Caki2 (cell line): ENCODE data around the gene ATP1B1. TPM values are rescaled to one million over a fixed set of nuclear protein-coding genes. Genes with fewer than 3 reads are reported as not detected.

Source experiments
- DNase-seq: peaks from one replicate; pipeline ENCODE4 v3.0.0-alpha.2; 2015; ENCODE audit warnings: low read depth
- in situ Hi-C: cut with HindIII; loops from 2 replicates; pipeline ENCODE4 v1.10.0; 2016; ENCODE audit warnings: low sequenced_read_pairs, low pct_unique_long_range_greater_than_20kb, mixed read lengths
- total RNA-seq: library from RNA; depleted of rRNA; stranded (reverse); fragments of >200 nt; shearing (Covaris generic); gene quantifications from 2 replicates; pipeline ENCODE4 v1.2.3, GENCODE V29; 2014; ENCODE audit warnings: low replicate concordance

The ATP1B1 gene
- total RNA-seq, 1 experiment from 2014 or later: 115 TPM

DNA sequence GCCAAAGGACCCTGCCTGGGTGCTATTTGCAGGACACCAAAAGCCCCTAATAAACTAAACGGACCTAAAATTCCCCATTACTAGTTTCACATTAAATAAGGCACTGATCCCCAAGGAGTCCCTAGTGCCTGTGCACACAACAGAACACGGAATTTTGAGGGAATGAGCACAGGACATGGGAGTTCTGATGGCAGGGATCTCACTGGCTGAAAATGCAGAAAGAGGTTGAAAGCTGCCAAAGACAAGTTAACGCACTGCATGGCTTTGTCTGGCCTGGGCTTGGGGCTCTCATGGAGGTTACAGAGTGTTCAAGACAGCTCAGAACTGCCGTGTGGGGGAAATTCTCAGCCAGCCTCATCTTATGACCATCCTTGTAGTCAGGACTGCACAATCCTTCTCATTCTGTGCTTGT, 15.6 kb upstream of the ATP1B1 start:
- no peak for DNase-seq
- in situ Hi-C loops: no loop called here

DNA sequence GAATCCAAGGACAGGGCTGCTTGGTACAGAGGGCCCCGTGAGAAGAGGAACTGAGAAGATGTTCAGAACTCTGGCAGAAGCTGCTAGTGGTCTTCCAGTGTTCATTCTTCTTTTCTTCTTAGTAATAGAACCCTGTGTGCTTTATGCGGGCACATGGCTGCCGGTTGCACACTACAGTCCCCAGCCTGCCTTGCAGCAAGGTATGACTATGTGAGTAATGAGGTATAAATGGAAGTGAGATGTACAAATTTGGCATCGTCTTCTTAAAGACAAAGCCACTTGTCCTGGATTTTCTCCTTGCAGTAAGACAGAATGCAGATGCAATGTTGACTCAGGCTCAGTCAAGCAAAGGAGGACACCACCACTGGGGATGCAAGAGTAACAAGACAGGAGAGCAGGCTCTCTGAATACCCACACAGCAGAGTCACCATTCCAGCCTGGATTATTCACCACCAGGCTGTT, 15.0 kb upstream of the ATP1B1 start:
- in situ Hi-C loops: no loop called here
- peak; percentile 79 for DNase-seq

DNA sequence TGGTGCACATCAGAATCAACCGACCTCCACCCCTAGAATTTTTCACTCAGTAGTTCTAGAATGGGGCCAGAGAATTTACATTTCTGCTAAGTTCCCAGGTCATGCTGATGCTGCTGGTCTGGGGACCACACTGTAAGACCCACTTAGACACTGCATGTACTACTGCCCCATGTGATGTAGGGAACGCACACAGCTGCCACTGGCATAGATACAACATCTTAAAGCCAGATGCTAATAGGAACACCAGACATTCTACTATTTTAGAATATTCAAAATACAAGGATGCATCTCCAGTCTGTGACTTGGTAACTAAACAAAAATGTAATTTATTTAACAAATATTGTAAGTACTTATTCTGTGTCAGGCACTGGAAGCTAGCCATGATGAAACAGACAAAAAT, 14.1 kb upstream of the ATP1B1 start:
- no peak for DNase-seq
- in situ Hi-C loops: no loop called here

DNA sequence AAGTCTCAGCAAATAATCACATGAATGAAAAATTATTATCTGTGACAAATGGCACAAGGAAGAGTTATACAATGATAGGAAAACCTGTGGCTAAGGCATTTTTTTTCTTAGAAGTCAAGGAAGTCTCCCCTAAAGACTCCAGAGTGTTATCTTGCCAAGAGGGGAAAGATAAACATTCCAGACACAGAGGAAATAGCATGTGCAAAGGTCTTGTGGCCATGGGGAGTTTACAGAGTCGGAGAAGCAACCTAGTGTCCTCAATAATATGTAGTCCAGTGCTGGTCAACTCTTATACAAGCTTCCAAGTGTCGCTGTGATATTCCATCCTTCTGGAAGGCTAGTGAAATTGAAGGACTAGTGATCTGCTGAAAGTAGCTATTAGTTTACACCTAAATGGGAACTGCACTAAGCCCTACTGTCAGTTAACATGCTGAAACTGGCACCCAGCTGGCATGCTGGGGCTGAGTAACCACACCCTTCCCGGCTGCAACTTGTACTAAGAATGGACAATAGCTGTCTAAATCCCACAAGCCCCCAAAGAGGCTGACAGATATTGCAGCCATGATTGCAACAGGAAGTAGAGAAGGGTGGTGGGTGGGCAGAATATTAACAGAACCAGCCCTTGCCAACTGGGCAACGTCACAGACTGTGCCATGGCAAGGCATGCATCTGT, 11.5 kb upstream of the ATP1B1 start:
- DNase-seq: no peak
- in situ Hi-C loops: no loop called here

DNA sequence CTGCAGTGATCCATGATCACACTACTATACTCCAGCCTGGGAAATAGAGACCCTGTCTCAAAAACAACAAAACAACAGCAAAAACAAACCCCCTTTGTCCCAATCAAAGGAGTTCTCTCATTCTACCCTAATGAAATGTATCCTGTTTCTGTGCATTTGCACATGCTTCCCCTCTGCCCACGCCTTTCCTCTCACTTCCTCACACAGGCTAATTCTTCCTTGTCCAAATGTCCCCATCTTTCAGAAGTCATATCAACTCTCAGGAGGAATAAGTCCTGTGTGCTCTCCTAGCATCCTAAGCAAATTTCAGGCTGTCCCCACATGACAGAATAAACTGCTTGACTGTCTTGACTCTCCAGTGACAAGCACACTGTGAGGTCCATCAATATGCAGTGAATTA, 8.1 kb upstream of the ATP1B1 start:
- DNase-seq: no peak
- in situ Hi-C loops: no loop called here

DNA sequence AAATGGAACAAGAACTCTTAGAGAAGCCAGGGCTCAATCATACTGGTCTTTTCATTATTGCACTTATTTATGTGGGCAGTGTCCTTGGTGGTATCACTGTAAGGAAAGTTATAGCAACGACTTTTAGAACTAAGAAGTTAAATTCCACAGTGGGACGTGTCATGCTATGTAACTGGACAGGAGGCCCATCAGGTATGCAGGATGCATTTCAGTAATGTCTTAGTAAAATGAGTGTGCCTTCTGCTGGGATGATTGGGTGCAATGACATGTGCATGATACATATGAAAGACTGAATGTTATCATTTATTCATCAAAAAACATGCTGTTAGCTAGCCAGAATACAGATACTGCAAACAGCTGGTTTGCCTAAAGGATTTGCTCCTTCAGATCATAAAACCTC, 6.9 kb upstream of the ATP1B1 start:
- in situ Hi-C loops: no loop called here
- DNase-seq: no peak

DNA sequence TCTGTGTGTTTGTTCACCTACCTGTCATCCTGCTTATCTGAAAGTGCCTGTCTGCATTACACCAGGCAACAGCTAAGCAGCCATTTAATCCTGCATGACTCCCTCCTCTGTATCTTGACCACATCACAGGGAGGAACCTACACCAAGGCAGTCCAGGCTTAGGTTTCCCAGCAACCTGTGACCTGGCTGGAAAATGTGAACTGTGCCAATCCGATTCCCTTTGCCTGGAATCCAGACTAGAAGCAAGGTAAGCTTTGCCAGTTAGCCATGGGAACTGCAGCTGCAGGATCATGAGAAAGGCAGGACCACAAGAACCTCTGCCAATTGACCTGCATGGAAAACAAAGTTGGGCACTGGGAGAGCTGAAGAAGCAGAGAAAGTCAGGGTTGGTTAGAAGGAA, 6.3 kb upstream of the ATP1B1 start:
- DNase-seq: no peak
- in situ Hi-C loops: no loop called here

DNA sequence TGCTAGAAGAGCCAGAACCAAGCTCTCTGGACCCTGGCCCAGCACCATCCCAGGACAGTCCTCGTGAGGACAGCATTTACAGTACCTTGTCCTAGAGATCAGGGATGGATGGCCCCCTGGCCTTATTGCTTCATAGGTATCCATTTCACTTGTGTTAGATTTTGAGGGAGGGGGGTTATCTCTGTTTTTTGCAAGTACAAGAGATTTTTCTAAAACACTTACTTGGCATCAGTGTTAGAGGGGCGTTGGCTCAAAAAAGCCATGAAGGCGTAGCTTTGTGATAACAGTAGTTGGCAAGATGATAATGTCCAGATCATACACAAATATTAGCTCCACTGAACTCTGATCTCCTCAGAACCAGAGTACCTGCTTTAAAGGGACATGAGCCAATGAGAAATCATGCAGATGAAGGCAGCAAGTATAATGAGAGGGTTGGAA, 5.8 kb upstream of the ATP1B1 start:
- in situ Hi-C loops: no loop called here
- no peak for DNase-seq

DNA sequence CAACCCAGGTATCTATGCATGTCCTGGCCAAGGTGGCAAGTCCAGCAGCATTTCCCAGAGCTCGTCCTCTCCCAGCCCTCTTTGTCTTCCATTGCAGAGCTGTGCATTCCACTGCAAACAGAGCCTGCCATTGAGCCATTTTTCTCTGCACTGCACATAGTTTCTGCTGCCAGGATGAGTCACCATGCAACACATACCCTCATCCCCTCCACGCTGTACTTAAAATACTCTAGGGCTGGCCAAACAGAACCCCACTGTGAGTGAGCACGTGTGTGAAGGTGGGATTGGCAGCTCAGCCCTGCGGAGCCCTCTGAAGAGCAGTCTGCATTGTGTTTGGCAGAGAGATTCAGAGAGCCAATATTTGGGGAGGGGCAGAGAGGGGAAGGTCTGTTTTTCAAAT, 3.9 kb upstream of the ATP1B1 start:
- in situ Hi-C loops: no loop called here
- no peak for DNase-seq

DNA sequence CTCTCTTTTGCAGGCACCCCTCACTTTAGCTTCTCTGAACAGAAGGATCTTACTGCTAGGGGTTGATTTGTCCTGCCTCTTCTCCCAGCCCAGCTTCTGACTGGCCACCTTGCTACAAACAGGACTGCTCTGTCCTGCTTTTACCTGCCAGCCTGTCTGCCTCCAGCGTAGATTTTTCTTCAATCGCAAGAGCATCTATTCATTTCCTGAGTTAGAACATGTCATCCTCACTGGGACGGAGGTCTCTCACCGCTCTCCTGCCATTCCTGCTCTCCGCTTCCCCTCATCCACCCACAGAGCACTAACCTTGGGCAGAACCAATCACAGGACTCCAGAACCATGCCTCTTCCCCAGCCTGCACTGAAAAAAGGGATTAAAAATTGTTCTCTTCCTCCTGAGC, 3.5 kb upstream of the ATP1B1 start:
- in situ Hi-C loops: no loop called here
- no peak for DNase-seq

DNA sequence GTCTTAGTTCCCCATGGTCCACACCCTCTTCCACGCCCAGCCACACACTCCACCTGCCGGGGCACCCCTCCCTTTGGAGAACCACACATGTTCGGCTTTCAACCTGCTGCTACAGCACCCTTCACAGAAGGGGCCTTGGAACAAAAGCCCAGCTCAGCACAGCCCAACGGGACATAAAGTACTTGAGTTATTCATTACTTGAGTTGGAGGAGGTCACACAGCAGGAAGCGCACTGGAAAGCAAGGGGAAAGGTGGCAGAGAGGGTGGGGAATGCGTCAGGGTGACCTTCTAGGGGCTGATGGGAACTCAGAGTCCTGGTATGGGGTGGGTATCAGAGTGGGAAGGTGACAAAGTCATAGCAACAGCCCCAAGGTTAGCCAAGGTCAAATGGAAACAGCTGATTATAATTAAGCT, 3.0 kb upstream of the ATP1B1 start:
- in situ Hi-C loops: no loop called here
- DNase-seq: no peak

DNA sequence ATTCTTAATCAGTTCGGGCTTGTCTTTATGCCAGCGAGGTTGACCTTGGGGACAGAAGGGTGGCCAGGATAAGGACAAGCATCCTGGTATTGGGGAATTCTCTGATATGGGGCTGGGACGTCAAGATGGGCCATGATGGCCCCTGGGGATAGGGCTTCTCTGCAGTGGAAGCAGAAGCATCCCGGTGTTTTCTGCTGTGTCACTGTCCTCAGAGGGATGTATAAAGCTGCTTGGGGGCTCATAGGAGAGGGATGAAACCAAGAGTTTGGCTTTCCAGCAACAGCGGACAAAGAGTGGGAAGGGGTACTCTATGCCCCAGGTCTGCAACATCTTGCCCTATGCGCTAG, 1.4 kb upstream of the ATP1B1 start:
- in situ Hi-C loops: no loop called here
- DNase-seq: no peak

DNA sequence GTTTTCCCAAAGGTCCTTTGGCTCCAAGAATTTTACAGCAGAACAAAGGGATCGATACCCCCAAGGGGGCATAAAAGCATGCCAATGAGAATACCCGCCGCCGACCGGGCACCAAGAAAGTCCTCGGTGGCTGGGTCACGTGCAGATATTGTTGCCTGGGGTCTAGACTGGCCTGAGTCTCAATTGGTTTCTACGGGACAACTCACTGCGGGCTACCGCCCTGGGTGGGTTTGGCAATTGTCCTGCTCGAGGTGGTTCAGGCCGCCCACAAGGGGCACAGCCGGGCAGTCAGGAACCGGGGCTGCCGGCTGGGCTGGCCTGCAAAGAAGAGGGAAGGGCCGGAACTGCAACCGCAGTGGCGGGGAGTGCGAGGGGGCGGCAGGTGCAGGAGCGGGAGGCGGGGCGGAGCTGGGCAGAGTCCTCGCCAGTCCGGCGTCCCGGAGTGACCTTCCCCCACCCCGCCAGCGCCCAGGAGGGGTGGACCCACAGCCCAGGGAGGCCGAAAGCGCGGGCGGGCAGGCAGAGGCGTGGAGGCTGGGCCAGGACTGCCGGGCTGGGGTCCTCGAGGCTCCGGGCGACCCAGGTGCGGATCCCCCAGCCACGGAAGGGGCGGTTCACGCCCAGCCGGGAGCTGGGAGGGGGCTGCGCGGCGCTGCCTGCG, 926 bp upstream of the ATP1B1 start:
- in situ Hi-C loops: no loop called here
- DNase-seq: peak; percentile 90

DNA sequence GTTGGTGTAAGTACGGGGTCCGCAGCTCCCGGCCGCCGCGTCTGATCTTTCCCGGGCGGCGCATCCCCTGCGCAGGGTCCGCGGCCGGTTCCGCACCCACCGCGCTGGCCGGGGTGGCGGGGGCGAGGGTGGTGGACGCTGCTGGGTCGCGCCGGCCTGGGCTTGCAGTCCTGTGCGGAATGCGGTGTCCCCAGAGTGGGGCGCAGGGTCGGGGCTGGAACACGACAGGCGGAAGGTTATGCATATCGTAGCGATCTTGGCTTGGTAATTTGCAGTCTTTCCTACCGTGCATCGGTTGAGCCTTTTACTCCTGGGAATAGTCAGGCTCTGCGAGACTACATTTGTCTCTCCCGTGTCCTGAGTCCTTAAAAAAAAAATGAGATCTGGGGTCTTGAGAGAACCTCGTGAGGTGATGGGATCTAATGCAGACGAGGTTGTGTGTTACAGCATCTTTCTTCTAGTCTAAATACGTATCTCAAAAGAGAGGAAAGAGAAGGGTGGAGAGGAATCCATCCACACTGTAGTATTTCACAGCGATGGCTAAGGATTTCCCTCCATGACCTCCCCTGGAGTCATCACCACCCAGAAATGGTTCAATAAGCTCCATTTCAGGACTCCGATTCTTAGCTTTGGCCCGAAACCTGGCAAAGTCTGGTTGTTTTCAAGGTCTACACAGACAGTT, 572 bp downstream of the ATP1B1 start:
- in situ Hi-C loops: no loop called here

DNA sequence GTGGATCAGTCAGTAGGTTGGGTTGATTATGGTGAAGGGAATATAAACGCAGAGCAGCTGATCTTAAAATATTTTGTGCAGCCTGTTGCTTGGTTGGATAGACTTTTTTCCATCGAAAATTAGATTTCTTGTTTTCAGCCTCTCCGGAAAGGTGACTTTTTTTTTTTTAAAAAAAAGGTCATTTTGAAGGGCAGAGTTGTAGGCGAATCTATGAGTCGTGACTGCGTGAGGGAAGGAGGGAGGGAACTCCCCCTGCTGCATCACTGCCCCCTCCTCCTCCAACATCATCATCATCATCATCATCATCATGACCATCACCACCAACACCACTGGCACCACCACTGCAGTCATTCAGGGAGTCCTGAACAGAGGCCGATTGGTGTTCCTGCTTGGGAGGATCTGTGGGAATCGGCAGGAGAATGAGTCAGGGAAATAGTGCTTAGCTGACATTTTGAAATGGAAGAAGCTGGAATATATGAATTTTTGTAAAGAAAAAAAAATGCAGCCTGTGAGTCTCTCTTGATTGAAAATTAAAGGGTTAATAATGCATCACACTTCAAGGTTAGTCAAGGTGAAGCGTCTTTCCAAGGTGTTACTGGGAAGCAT, 1.2 kb downstream of the ATP1B1 start:
- in situ Hi-C loops: no loop called here
- DNase-seq: peak; percentile 64

More for the DNA sequence above, 572 bp downstream of the ATP1B1 start:
- no peak for DNase-seq

DNA sequence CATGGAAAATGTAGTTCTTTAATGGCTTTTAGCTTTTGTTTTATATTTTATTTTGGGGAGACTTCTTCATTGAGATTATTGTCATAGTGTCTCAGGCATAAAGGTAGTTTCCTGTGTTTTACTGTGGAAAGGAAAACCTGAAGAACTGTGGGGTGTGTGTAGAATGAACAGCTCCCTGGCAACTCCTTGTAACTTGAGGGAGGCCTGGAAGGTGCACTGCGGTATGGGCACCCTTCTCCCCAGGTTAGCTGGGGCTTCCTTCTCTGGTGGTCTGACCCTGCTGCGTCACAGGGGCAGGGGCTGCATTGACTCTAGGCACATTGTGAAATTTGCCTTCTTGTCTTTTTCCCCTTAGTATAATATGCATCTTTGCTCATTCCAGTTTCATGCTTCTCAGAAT, 1.7 kb downstream of the ATP1B1 start:
- in situ Hi-C loops: no loop called here
- no peak for DNase-seq

DNA sequence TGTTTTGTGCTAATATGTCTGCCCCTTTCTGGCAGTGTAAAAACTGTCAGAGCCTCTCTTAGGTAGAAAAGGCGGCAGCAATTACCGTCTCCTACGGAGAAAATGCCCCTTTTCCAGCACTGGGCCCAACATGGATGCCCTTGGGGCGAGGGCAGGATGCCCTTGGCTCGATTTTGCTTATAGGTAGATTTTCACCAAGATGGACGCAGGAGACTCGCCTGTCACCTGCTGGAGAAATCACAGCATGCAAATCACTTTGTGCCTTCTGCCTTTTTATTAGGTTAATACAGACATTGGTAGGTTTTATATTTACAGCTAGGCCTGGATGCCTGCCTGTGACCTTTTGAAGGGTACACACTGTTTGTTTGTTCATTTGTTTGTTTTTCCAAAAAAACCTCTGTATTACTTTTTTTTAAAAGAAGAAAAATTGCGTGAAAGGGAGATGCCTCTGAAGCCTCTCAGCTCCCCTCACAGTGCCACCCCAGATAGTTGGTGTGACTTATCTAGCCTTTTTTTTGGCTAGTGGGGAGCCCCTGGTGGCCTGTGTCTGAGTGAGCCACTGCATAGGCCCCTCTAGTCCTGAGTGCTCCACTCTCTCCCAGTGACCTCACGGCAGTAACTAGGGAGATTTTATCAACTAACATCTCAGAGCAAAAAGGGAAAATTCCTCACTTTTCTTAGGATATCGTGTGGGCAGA, 2.5 kb downstream of the ATP1B1 start:
- in situ Hi-C loops: no loop called here

DNA sequence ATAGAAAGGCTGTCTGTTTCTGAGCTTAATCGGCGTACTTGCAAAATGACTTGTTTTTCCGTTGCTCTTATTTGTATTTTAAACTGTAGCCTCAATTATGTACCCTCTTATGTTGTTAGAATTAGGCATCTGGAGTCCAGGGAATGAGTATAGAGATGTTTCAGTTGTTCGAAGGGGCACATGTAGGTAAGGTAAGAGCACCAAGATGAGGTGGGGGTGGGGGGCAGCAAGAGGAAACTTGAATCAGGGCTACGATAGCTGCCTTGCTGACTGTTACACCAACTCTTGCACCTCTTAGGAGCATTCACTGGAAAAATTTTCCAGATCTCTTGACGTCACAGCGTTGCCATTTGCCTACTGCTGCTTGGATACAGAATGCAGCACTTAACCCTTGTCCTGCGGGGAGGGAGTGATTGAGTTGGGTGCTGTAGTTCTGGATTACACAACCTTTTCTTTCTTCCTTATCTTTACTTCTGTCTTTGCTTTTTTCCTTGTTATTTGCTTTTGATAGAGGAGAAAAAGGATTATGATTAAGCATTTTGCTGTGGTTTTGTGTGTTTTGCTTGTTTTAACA, 3.2 kb downstream of the ATP1B1 start:
- in situ Hi-C loops: no loop called here
- DNase-seq: peak; percentile 92

More for the DNA sequence above, 2.5 kb downstream of the ATP1B1 start:
- peak; percentile 63 for DNase-seq
